H1 (cell line): ENCODE measurements around the gene BRD2. TPM values are rescaled to one million over a fixed set of nuclear protein-coding genes. Genes with fewer than 3 reads are reported as not detected.

Source experiments
- USF2 ChIP-seq: IDR thresholded peaks from 2 replicates; pipeline ENCODE4 v1.6.1; 2011; ENCODE audit warnings: low read length, improper control_type of control experiment
- polyA plus RNA-seq, 7 experiments: library from polyadenylated mRNA; depleted of rRNA in 3 of 7; stranded (reverse) in 5 of 7; unstranded in 2 of 7; fragments of >200 nt in 5 of 7; fragments of 200-250 nt in 2 of 7; gene quantifications; 1 replicate in 5 of 7; 2 replicates in 1 of 7; 4 replicates in 1 of 7; pipeline versions ENCODE4 v1.2.1 to v1.2.3, GENCODE V29; 2011 to 2013; ENCODE audit warnings: missing spikeins in 2 of 7, mixed read lengths in 2 of 7
- total RNA-seq: library from RNA; stranded (reverse); fragmentation: NEBNext Ultra II Directional; extraction: Animal tissue kit (Norgen Biotek cat#: 25700); gene quantifications from 2 replicates; pipeline ENCODE4 v1.2.1, GENCODE V29; 2021

Gene BRD2
- total and polyA plus RNA-seq, 2 of the 8 experiments (the other 6 are each of a cell fraction or from before 2014, with no cell fraction given), result 132 to 185 TPM

DNA sequence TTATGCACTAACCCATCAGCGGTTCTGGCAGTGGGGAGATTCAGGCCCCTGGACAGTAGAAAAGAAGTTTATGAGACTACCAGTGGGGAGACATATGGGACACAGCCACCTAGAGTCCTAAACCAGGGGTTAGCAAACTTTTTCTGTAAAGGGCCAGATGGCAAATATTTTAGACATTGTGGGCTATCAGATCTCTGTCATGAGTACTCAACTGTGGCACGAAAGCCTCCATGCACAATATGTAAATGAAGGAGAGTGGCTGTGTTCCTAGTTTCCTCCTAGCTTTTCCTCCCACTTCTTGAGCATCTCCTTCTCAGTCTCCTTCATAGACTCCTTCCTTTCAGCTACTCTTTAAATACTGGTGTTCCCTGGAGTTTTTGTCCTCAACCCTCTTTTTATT is 12.2 kb upstream of the BRD2 start (continued):
- no peak for TF ChIP-seq USF2
